Activated CD8-positive, alpha-beta memory T cell treated with anti-CD3 and anti-CD28 coated beads, Interleukin-2, amount 50 U/mL, for 4 hours (primary cell): Measurements from ENCODE around the gene MARCHF10.

ENCODE experiments used
- DNase-seq: peaks from one replicate; pipeline ENCODE4 v3.0.0-alpha.2; 2020

MARCHF10 gene

DNA sequence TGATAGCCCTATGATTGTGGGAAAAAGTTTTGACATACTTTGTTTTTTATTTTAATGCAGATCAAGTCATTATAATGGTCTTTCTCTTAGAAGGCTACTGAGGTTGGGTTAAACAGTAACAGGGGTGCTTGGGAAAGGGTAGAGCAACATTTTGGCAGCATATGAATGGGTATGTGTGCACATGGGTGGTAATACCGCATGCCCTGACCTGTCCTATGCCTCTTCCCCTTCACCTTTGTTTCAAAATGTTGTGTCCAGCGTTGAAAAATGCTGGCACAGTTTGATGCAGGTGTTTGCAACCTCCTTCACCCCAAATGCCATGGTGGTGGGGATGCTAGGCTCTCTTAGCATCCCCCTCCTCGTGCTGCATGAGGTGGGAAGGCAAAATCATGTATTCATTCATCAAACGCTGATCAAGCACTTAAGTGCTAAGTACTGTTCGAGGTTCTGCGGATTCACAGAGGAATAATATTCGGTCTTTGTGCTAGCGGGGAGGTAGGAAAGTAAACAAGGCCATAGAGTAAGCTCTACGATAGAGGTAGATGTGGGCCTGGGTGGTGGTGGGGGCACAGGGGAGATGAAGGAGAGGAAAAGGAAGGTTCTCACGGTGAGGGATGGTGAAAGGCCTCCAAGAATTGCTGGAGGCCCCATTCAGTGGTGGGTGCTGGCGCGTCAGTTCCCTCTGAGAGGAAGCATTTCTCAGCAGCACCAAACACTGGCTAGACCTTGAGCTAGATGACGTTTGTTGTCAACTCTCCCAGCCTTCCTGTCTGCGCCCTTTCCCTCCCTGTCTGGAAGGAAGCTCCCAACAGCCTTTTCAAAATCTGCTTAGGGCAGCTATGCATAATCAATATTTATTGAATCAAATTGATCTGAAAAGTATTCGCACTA lies 13.3 kb upstream of the MARCHF10 start:
- DNase-seq: no peak

DNA sequence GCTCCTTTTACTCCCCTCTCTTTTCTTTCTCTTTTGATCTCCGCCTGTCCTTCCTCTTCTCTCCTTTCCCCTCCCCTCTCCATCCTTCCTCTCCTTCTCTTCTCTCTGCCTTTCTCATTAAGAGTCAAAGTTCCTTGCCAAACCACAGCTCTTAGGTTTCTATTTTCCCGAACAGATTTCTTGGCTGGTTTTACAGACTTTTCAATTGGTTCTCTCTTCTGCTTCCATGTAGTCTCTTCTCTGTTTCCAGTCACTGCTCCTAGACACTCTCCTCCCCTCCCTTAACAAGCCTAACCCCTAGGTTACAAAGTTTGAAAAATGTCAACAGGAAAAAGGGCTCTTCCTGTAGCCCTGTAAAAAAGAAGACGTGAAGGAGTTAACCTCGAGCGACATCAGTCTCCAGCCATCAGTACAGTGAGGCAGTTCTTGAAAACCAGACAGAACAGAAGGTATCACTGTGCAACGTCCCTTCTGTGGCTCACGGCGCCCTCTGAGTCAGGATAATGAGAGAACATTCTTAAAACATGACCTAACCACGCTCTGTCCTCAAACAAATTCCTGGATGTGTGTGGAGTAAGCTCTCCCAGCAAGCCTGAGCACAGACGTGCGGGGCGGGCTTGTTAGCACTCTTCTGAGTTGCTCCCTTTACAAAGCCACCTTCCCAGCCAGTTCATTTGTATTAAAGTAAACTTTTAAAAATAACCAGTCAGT lies 11.6 kb upstream of the MARCHF10 start:
- DNase-seq: no peak

DNA sequence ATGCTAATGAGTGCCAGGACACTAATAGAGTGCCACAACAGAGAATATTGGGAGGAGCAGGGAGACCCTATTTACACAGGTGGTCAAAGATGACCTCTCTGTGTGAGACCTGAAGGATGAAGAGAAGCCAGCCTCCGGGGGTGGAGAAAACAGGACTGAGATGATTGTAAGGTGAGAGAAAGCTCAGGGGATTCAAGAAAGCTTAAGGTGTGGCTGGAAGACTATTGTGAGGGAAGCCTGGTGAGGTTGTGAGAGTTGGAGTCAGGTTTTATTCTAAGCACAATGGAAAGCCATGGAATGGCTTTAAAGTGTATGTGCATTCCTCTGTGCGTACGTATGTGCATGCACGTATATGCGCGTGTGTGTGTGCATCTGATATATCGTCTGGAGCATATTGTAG lies 10.4 kb upstream of the MARCHF10 start:
- DNase-seq: no peak

DNA sequence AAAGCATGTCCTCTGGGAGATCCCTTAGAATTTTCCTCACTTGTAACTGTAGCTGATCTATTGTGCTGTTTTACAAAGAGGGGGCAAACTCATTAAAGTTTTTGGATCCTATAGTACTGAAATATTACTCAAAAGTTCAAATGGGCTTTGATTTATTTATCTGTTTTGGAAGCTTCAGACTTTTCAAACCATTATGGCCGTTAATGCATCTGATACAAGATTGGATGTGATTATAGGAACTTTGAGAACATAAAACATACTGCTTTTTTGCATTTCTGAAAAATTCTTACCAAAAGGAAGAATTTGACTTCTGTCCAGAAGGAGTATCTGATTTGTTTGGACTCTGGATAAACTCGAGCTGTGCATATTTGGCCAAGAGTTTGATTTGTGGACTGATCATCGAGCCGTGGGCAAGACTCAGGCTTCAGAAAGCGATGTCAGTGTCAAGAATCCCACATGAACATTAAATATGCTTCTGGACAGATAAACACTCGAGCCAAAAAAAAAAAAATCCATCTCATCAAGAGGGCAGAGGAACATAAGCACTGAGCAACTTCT lies 8.2 kb upstream of the MARCHF10 start:
- no peak for DNase-seq

DNA sequence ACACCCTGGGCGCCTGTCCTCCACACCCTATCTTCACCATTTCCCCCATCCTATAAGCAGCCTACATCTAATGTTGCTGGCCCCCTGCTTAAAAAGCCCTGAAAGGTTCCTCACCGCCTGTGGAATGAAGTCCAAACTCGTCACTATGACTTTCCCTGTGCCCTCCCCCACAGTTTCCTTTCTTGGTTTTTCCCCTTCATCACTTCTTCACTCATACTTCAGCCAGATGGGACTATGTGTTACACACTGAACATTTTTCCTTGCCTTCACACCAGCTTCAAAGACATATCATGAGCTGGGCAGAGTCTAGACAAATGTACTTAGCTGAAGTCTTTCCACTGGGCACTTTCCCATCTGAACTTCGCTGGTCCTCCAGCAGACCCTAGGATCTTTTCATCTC lies 1.5 kb upstream of the MARCHF10 start:
- DNase-seq: no peak

DNA sequence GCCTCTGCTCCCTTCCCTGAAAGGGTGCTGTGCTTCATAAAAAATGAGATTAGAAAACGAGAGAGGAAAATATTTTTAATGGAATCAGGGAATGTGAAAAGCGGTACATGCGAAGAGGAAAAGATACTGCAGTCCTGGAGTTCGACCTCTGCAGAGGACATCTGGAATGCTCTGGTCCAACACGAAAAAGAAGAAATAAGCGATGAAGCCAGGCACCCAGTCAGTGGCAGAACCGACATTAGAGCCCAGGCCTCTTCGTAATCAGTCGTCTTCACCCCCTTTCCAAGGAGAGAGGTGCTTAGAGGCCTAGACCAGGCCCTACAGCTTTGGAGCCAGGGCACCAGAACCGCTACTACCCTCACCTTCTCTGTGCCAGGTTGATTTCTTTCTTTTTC lies 459 bp upstream of the MARCHF10 start:
- no peak for DNase-seq

DNA sequence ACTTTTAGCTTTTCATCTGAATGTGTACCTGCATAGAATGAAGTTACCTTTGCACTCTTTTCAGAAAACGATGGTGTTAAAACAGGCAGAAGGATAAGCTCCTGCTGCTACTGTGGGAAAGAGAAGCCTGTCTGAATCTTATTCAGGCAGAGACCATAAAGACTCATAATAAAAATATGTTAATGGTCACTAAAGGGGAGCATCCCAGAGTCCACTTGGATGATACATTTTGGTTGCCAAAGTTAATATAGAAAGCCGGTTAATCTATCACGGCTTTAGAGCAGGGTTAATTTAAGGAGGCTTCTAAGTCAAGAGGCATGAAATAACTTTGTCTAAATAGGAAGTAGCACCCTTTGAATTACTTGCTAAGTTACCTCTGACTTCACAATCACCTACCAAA lies 2.9 kb downstream of the MARCHF10 start:
- no peak for DNase-seq

DNA sequence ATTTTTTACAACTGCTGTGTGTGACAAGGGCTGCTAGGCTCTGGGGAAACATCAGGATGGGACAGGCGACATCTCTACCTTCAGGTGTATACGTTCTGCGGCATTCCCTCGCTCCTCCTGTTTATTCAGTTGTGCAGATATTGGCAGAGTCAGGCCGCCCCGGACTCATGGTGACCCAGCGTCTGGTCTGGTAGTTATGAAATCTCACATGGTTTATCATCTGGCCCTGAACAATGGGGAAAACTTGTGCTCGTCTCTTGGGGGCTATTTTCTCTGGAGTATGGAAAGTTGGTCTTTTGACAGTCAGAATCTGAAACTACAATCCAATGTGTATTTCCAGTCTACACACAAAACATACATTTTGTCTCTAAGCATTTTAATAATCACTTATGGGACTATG lies 3.3 kb downstream of the MARCHF10 start:
- DNase-seq: no peak

DNA sequence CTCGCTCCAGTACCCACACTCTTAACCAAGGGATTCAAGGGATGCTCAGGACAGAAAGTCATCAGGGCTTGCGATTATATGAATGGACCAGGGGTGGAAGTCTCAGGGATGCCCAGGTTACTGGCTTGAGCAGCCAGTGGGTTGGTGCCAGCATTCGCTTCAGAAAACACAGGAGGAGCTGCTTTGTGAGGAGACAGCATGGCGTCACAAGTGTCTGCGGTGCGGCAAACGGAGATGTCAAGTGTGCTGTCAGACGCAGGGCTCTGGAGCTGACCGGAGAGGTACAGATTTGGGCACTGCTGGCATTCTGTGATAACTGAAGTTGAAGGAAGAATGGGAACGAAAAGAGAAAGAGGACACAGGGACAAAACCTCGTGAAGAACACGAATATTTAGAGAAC lies 4.1 kb downstream of the MARCHF10 start:
- DNase-seq: no peak

DNA sequence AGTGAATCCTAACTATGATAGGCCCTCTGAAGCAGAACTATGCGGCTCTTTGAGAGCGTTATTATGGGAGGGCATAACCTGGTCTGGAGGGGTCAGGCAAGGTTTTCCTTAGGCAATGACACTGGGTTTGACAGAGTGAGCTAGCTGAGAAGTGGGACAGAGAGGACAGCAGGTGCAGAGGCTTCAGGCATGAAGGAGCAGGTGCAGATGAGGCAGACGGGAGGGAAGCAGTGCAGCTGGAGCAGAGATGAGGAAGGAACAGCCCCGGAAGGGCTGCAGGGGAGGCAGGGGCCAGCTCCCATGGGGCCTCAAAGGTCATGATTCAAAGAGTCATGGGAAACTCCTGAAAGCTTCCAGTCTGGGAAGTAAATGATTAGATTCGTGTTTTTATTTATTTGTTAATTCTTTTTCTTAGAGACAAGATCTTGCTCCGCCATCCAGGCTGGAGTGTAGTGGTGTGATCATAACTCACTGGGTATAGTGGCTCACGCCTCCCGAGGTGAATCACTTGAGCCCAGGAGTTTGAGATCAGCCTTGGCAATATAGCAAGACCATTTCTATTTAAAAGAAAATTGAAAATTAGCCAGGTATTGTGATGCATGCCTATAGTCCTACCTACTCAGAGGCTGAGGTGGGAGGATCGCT lies 5.4 kb downstream of the MARCHF10 start:
- no peak for DNase-seq

DNA sequence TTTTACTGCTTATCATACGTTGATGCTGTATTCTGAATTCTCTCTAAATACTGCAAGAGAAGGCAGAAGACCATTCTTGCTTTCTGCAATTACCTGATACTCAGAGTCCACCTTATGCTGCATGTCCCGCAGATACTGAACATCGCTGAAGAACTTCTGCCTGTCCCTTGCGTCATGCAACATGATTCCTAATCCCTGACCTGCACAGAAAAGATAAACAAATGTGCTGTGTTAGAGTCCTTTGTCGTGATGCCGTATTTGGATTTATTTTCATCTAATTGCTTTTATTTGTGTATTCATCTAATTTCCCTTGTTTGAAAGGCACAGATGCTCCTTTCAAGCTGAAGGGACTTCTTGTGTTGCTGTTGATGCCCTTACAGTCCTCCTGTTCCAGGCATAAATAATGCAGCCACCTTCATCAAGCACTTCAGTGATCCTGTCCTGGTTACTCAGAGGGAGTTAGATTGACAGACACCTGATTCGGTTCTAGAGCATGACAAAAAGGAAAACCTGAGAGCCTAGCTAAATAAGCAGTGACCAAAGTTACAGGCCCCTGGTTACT lies 6.5 kb downstream of the MARCHF10 start:
- no peak for DNase-seq

DNA sequence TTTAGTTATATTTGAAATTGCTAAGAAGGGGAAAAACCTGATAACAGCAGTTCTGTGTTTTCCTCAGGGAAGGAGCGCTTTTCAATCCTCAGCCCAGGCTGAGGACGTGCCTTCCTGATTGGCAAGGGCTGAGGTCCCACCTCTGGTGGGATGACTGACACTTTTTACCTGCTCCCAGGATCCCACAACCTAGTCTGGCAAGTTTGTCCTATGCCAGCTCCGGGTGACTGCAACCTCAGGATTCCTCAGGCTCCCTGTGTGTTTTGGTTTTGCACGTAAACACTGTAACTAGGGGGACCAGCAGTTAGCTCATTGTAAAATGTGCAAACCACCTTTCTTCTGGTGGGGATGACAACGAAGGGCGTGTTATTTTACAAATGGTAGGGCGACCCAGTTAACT lies 7.5 kb downstream of the MARCHF10 start:
- DNase-seq: no peak

DNA sequence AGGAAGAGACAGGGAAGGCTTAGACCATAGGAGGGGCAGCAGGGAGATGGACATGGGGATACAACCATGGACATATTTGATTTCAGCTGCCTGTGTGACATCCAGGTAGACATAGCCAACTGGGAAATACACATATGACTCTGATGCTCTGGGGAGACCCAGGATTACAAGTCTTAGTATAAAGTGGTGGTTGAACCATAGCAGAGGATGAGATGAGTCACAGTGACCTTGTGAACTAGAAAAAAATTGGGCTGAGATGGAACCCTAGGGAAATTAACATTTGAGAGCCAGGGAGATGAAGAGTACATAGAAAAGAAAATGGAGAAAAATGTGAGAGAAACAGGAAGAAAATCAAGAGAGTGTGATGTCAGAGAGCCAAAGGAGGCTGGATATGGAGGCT lies 10.2 kb downstream of the MARCHF10 start:
- DNase-seq: no peak

DNA sequence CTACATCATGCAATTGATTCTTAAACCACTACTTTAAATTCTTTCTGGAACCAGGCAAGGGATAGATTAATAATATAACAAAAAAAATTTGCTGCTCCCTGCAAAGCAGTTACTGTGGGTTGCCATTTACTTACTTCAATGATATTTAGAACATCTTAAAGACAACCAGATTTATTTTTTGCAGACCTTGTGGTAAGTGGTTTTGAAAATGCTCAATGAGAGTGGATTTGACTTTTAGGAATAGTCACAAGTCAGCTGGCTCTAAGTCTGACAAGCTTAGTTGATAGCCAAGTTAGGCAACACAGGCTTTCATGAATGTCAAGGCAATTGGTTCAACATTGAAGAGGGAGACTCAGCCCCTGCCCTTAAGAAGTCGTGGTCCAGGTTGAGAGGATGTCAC lies 11.8 kb downstream of the MARCHF10 start:
- no peak for DNase-seq

DNA sequence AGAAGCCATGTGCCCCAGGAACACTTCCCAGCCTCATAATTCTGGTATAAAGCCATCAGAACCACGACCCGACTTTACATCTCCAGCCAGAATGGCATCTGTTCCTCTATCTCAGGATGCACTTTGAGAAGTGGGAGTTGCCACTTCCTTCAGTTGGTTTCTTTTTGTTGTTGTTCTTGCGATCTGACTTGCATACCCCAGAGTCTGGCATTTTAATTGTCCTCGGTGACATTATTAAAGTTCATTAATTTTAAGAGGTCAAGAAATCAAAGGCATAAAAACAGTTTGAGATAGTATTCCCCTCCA lies 13.5 kb downstream of the MARCHF10 start:
- DNase-seq: no peak

DNA sequence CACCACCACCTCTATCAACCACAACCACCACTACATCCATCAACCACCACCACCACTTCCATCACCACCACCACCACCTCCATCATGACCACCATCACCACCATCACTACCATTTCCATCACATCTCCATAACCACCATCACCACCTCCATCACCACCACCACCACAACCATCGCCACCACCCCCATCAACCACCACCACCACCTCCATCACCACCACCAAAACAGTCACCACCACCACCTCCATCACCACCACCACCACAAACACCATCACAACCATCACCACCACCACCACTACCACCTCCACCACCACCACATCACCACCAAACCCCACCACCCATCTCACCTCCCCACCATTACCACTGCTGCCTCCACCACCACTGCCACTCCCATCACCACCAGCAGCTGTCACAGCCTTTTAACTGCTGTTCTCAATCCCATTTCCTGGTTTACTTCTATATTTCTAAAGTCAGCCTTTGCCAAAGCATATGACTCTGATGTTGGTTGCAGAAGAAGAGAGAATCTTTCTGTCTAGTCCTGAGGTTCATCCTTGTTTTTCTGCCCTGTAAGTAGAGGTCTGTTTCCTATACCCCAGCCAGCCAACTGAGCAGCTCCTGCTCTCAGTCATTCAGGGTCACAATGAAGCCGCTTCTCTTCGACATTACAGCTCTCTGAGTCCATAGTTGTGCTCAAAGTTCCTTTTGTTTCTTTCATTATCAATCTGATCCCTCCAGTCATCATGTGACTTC lies 14.0 kb downstream of the MARCHF10 start:
- DNase-seq: no peak

DNA sequence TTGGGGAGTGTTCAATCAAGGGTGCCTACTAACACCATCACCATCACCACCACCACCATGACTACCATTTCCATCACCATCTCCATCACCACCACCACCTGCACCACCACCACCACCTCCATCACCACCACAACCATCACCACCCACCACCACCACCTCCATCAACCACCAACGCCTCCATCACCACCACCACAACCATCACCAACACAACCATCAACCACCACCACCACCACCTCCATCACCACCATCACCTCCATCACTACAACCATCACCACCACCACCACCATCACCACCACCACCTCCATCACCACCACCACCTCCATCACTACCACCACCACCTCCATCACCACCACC lies 15.7 kb downstream of the MARCHF10 start:
- no peak for DNase-seq

DNA sequence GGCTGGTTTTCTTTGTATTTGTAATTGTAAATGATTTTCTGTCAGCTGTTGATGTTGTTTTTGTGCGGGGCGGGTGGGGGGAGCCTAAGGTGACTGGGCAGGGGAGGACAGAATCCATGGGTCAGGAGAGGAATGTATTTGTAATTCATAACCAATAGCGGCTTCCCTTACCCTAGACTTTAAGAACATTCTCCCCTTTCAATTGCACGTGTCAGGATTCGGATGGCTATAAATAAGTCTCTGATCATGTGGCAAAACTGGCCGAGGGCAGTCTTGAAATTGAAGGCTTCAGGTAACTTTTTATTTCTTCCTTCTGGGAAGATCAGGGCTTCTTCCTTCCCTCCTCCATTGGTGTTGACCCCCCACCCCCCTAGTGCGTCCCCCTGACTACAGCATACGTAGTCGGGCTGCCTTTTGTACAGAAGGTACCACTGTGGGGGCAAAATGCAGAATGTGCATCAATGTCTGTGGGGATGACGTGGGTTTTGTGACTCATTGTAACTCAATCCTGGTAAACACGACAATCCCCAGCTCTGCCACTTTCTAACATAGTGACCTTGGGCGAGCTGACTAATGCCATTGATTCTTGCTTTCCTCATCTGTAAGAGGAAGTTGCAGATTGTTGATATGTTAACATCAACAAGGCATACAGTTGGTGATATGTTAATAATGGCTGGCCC lies 16.2 kb downstream of the MARCHF10 start:
- DNase-seq: no peak

DNA sequence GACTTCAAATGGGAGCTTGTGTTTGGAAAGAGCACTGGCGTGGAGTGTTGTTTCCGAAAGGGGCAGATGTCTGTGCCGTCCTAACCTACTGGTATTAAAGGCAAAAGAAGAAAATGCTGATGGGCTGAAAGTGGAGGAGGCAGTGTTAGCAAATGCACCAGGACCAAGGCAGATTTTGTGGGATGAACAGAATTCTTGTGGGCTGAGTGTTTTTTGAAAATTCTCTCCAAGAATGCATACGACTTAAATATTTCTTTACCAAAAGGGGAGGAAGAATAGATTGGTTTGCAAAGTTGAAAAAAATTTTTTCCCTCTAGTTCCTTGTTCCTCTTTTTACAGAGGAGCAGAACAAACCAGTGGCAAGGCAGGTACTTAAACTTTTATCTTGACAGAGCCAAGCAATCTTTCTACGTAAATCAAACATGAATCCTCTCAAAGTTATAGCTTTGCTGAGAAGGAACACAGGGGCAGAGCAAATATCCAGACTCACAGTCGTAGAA lies 16.8 kb downstream of the MARCHF10 start:
- no peak for DNase-seq

DNA sequence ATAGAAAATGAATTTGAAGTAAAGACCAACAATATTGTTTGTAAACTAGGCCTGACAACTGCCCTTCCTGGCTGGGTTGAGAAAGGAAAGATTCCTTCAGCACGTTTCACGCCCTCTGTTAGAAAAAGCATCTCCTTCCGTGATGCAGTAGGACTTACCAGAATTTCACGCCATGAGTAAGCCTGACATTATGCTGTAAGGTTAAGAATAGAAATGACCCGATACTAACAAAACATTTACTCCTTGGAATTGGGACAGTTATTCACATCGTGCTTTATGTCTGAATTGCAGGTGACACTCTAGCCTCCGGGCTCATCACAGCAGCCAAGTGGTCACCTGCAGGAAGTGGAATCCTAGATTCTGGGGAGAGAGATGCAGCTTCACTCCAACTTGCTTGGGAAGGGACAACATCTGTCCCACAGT lies 17.5 kb downstream of the MARCHF10 start:
- no peak for DNase-seq

DNA sequence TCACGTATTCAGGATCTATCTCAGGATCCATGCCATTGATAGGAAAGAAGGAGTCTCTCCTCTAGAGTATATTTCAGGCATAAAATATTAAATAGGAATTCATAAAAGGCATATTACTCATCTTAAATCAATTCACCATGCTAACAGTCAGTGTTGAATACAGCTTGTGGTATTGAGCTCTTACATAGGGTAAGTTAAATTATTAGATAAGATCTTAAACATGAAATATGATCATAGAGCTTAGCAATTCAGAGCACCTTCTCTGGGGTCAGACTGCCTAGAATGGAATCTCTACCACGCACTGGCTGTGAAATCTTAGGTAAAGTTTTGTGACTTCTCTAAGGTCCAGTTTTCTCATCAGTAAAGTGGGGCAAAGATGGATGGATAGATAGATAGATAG lies 20.7 kb downstream of the MARCHF10 start:
- DNase-seq: no peak

DNA sequence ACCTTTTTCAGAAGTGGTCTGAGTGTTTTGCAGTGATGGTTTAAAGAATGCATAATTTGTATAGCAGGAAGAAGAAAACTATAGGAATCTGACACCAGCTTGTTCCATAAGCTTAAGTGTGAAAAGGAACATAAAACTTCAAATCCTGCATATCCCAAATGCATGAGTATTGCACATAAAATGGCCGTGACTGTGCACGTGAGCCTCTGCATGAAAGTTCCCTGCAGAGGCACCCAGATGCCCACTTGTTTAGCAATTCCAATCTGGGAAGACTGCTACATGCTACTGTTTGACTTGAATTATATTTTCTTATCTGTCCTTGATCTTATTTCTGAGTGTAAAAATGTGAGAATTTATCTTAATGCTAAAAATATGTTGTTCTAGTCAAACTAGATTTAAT lies 21.5 kb downstream of the MARCHF10 start:
- DNase-seq: no peak
